Fibroblast of skin of scalp (primary cell): ENCODE measurements around the gene FIGLA.
"Not testable (repeated sequence)": the region's sequence is repeated elsewhere in the genome, so short reads cannot be mapped to it uniquely, and the experiment has no call there.

Experiments
- DNase-seq: peaks from one replicate; pipeline ENCODE4 v3.0.0-alpha.2; 2013

Gene FIGLA

DNA sequence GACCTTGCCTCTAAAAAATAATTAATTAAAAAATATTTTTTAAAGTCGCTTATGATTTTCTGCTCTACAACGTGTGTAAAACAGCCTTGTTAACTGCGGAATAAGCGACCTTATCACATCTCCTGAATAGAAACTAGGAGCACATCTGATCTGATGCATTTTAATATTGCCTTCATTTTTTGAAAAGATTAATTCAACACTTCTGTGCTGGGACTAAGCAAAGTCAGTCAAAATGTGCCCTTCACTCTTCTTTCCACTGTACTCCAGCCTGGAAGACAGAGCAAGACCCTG lies 17.3 kb upstream of the FIGLA start:
- DNase-seq: no peak

DNA sequence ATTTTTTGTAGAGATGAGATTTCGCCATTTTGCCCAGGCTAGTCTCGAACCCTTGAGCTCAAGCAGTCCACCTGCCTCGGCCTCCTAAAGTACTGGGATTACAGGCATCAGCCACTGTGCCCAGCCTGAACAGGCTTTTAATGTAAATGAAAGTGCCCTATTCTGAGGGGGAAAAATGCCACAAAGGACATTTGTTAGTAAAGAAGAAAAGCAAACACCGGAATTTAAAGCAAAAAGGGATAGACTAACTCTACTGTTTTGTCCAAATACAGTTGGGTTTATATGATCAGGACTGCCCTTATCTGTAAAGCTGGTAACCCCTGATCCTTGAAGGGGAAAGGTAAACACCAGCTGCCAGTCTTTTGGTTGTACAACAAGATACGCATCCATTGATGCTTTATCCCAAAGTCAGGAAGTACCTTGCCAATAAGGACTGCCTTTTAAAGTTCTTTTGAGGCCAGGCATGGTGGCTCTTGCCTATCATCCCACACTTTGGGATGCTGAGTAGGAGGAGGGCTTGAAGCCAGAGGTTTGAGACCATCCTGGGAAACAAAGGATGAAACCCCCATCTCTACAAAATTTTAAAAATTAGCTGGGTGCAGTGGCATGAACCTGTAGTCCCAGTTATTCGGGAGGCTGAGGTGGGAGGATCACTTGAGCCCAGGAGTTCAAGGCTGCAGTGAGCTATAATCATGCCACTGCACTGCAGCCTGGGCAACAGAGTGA lies 16.8 kb upstream of the FIGLA start:
- no peak for DNase-seq

DNA sequence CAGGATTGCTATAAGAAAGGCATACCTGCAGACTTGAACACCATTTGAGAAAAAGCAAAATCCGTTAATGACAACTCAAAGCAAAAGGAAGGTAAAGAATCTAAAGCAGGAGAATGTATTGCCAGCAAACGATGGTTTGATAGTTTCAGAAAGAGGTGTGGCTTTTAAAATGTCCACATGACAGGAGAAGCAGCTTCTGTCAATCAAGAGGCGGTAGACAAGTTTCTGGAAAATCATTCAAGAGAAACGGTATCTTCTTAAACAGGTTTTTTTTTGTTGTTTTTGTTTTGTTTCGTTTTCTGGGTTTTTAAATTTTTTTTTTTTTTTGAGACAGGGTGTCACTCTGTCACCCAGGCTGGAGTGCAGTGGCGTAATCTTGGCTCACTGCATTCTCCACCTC lies 16.2 kb upstream of the FIGLA start:
- no peak for DNase-seq

DNA sequence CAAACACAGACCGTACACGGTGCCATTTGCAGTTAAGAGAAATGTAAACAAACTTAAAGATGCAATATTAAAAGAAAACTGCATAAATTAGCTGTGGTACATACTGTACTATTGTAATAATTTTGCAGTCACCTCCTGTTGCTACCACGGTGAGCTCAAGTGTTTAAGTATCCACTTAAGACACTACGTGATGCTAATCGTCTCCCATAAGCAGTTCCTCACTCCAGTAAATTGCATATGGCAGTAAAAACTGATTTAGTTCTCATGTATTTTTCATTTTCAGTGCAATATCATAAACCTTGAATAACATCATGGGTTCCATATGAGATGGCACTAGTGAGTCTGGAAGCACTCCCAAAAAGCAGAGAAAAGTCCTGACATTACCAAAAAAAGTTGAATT lies 15.6 kb upstream of the FIGLA start:
- no peak for DNase-seq

DNA sequence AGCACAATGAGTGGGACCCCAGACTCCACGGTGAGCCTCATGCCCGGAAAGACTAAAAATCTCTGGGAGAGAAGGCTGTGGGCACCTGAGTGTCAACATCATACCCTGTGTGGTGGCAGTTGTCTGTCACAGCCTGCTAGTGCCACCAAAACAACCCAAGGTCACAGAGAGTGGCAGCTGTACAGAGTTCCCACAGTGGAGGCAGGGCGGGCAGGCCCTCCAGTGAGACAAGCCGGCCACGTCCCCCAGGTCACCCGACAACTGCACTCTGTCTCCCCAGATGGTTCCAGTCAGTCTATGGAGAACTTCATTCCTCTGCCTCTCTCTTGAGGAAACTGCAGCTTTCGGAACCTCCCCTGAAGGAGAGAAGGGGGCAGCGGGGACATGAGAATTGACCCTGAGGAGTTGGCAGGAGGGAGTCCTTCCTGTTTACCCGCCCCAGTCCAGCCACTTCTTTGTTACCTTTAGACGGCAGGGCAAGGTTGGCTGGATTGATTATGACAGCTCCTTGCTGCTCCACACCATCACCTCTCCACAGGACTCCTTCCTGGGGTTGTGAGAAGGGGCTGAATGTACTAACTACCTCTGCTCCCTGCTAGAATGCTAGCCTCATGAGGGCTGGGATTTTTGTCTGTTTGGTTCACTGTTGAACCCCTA lies 11.3 kb upstream of the FIGLA start:
- no peak for DNase-seq

DNA sequence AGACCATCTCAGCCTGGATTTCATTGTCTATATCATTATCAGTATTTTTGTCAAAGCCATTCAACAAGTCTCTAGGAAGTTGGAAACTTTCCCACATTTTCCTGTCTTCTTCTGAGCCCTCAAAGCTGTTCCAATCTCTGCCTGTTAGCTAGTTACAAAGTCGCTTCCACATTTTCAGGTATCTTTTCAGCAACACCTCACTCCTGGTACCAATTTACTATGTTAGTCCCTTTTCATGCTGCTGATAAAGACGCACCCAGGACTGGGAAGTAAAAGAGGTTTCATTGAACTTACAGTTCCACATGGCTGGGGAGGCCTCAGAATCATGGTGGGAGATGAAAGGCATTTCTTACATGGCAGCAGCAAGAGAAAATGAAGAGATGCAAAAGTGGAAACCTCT lies 9.3 kb upstream of the FIGLA start:
- no peak for DNase-seq

DNA sequence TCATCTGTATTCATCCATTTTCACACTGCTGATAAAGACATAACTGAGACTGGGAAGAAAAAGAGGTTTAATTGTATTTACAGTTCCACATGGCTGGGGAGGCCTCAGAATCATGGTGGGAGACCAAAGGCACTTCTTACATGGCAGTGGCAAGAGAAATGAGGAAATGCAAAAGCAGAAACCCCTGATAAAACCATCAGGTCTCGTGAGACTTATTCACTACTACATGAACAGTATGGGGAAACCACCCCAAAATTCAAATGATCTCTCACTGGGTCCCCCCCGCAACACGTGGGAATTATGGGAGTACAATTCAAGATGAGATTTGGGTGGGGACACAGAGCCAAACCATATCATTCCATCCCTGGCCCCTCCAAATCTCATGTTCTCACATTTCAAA lies 7.6 kb upstream of the FIGLA start:
- DNase-seq: not testable (repeated sequence)

DNA sequence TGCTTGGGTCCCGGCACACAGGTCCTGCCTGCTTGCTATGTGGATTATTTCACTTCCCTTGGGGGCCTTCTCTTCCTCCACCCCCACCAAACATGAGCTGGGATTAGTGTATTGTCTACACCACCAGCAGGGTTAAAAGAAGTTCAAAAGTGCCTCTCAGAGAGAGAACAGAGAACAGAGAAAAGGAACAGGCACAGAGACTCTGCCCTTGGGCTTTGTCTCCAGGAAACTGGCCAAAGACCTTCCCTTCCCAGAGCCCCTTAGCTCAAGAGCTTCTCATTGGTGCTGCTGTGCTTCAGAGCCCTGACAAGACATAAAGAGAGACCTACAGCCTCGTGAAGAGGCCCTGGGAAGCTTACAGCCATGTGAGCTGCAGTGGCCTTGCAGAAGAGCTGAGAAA lies 7.1 kb upstream of the FIGLA start:
- no peak for DNase-seq

DNA sequence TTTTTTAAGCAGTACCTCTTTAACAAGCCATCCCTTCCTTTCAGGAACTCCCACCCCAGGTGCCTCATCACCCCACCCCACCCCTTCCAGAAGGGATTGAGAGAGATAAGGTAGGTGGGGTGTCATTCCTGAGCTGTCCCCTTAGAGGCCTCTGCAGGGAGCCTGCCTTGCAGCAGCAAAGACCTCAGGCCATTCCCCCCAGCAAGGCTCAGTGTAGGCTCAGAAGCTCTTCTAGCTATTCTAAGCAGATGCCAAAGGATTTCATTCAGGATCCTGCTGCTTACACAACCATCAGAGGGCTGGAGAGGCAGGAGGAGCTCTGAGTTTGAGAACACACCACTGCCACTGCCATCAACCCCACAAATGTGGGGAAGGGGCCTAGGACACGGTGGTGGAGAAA lies 5.8 kb upstream of the FIGLA start:
- no peak for DNase-seq

DNA sequence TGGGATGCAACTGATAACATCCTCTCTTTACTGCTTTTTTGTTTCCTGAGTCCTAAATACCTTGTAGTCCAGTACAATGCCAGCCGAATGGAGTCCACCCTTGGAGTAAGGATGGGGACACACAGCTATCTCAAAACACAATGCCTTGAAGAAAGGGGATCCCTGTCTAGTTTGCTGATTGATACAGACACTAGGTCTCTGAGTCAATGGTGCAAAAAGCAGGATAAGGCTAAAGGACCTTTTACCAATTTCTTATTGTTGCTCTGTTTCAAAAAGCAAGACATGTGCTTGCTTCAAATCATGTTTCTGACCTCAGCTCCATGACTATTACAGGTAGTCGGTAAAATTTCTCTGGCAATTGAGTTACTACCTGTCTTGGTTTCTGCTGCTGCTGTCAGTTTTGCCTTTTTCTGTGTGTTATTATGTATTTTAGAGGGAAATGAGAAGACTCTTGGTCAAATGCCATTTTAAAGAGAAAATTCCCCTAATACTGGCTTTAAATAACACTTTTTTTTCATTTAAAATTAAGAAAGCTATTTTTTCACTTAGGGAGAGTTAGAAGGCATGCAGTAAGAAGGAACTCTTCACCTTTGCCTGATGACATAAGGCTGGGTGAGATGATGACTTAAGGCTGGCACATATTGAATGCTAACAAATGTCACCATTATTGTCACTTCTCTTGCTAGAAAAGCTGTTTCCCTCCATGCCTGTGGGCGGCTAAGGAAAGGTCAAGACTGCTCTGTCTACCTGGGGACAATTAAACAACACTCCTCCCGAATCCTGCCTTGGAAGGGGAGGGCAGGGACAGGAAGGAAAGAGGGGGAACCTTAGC lies 4.9 kb upstream of the FIGLA start:
- DNase-seq: no peak

DNA sequence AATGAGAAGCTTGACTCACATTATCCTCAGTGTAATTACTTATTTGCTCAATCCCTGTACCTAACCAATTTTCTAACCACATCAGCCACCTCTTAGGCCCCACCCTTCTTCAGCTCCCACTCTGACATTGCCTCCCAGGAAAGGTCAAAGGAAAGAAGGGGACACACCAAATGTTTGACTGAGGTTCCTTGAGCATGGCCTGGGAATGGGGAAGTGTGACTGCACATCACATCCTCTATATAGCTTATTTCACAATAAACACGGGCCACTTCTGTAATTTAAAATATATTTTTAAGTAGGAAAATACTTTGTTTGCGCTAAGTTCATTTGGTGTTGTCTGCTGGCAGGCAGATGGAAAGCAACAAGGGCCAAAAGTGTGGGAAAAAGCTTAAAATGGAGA lies 3.0 kb upstream of the FIGLA start:
- DNase-seq: no peak

DNA sequence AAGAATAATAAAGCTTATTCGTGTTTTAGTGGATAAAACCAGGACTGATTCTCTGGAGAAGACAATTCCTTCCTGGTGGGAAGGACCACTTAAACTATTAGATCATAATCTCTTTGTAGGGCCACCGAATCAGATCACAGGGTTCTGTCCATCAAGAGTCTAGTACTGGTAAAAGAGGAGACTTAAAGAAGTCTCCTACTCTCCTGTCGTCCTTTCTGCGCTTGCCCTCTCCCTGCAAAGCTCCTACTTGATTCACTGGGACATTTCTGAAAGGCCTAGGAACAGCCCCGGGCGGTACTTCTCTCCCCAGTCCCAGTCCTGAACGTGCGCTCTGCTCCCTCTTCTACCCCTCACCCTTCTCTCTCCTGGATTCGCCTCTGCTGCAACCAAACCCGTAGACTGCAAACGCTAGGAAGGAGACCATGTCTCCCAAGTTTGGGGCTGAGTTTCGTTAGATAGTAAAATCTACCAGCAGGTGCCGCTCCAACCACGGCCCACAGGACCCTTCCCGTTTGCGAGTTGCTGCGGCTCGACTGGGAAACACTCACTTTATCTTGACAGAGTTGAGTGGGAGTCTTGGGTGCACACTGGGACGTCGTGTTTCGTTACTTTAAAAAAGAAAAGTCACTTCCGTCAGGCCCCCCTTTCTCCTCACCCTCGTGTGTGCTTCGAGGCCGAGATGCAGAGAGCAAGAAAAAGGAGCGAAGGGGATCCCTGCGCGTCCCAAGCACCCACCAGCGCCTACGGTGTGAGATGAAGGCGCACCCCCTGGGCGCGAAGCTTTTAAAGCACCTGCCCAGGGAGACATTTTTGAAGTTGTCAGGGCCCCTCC lies 923 bp downstream of the FIGLA start:
- peak; percentile 49 for DNase-seq

DNA sequence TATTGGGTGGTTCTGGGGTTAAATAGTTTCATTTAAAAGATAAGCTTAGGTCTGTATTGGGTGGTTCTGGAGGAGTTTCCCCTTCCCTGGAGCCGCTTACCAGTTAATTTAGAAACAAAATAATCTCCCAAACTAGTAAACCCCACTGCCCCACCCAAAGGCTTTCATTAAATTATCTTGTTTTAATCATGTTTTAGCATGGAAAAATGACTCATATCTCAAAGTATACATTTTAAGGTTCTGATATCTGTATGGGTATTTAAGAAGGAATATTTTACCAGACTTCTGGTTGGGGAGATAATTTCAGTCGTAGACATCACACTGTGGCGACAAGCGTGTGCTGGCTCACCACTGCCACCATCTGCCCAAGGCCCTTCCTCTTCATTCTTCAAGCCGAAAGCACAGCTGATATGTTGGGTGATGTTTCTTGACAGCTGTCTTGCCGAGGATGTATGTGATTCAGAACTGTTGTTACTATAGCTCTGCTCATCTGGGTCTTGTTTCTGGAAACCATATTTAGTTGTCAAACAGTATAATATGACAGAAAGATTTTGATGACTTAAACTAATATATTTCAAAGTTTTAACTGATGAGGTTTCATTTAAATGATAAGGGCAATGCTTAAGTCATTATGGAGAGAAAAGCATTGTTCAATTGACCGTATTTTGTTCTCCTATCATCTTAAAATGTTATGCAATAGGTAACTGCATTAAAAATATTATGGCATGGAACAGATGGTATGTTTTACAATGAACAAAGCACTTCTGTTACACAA lies 5.1 kb downstream of the FIGLA start:
- DNase-seq: peak; percentile 36

DNA sequence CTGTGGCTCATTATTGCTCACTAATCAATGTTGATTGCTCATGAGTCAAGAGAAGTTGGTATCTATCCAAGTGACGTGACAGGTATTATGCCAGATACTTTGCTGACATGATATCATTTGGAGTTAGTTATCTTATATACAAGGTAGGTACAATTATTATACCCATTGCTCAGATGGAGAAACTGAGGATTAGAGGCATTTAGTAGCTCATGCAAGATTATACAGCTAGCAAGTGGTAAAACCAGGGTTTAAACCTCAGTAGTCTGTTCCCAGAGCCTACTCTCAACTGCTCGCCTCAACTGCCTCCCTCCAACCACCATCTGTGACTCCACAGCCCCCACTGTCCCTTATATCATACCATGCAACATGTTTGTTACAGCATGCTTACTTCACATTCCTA lies 6.1 kb downstream of the FIGLA start:
- no peak for DNase-seq

DNA sequence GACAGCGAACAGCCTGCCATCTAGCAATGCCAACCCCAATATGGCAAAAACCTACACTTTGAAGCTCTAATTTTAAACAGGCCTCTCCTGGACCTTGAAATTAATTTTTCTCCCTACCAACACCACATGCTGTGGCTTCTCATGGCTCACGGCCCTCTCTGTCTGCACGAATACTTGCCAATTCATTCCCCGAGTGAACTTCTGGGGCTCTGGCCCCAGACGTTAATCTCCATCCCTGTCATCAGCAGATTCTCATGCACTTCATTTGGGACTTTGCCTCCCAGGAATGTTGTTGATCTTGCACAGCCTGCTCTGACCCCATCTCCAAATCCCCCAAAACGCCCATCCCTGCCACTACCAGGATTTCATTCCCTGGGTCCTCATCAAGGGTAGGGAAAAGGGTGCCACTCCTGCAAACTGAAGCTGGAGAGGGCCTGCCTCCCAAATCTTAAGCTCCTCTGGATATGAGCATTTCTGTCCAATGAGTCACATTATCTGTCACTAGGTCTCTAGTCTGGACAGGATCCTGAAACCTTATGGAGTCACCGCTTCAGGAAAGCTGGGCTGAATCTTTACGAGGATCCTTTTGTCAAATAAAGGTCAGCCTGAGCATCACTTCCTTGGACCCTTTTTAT lies 10.4 kb downstream of the FIGLA start:
- peak; percentile 33 for DNase-seq

DNA sequence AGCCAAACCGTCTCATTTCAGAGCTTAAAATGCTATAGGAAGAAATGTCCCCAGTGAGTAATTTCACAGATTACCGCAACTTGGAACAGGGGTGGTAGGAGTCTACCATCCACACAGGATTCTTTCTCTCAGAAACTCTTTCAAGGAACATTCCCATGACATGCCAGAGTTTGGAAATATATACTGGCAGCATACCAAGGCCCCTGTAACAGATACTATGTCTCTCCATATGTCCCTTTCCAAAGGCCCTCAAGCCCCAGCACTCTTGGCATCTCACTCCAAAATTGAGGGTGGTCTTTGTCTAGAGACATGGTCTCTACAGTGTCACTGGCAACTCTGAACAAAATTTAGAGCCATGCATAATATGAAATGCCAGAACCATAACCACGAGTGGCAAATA lies 11.0 kb downstream of the FIGLA start:
- DNase-seq: peak; percentile 6

DNA sequence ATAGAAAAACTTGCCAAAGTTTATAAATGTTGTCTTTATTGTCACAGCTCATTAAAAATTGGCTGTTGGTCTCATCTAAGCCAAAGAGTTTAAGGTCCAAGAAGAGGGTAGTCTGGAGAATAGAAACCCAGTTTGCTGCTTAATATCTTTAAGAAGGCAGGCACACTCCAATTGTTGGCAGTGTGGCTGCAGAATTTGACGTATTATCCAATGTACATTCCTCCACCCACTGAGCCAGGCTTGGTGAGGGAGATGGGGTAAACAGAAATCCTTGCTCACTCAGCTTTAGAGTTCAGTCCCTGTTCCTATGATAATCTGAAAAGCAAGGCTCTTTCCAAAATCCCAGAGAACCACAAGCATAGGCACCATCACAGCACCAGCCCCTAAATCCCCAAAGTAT lies 11.8 kb downstream of the FIGLA start:
- no peak for DNase-seq

DNA sequence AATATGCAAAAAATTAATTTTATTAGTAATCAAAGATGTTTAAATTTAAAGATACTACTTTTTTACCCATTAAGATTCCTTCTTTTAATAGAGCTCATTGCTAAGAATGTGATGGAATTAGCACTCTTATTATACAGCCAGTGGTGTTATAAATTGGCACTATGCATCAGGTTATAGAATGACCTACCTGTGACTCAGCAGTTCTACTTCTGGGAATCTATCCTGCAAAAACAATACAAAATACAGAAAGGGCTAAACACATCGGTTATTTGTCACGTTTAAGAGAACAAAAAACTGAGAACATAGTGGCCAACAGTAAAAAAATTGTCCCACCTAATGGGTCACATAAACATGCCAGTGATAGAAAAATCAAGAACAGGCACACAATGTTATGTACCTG lies 13.0 kb downstream of the FIGLA start:
- DNase-seq: no peak

DNA sequence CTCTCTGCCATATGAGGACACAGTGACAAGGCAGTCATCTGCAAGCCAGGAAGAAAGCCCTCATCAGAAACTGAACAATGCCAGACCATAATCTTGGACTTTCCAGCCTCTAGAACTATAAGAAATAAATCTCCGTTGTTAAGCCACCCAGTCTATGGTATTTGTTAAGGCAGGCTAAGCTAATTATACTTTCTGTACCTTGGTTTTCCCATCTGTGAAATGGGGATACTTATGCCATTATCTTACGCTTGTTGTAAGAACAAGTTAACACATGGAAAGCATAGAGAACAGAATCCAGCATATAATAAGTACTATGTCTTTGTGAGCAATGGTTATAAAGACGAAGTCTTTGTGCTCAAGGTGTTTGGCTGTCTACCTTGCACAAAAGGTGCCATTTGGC lies 14.2 kb downstream of the FIGLA start:
- no peak for DNase-seq

DNA sequence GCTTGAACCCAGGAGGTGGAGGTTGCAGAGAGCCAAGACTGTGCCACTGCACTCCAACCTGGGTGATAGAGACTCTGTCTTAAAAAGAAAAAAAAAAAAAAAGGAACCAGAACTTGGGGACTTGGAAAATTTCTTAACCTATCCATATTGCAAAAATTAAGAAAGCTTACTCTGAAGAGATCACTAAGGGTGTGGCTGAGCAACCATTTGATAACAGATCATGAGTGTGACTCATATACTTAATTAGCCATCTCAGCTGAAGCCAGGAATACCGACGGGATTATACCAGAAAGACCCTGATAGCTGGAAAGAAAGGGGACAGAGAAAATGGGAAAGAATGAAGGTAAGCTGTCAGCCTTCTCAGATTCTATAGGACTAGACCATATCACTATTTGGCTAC lies 15.3 kb downstream of the FIGLA start:
- no peak for DNase-seq

DNA sequence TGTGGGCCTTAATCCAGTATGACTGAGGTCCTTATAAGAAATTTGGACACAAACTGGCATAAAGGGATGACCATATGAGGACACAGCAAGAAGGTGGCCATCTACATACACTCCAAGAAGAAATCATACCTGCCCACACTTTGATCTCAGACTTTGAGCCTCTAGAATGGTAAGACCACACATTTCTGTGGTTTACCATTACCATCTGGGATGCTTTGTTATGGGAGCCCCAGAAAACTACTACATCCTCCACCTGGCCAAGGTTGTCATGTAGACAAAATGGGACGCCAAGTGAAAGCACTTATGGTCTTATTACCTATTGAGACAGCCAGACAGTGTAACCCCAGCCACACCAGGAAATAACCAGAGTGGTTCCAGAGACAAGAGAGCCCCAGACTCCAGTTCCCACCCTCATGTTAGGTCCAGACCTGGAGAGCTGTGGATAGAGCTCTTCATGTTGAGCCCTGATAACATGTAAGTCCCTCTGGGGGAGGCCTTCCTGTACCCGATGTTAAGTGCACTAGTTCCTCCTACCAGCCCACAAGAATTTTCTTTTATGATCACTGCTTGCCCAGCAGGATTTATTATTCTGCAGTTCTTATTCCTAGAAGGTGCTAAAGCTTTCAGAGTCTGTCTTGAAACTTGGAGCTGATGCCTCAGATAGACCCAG lies 17.8 kb downstream of the FIGLA start:
- DNase-seq: no peak
